Endodermal cell (in vitro differentiated cells): Measurements from ENCODE around the gene RAB4B. TPM values are rescaled to one million over a fixed set of nuclear protein-coding genes. Genes with fewer than 3 reads are reported as not detected.

Experiments used
- total RNA-seq, 2 donors: library from RNA; stranded (reverse); fragmentation: NEBNext Ultra II Directional in 1 of 2; extraction: Animal tissue kit (Norgen Biotek cat#: 25700) in 1 of 2; gene quantifications; 2 replicates in 1 of 2; 3 replicates in 1 of 2; pipeline ENCODE4 v1.2.1, GENCODE V29; 2021

RAB4B gene
- total RNA-seq, 2 donors from 2014 or later = 29.2 to 34.1 TPM

Other genes starting within 250 kb of the RAB4B start
- gene SHKBP1, start 201.4 kb upstream of the RAB4B start, total RNA-seq = 100 to 1,000 TPM; 110 TPM
- gene LTBP4, start 176.9 kb upstream of the RAB4B start, total RNA-seq = 100 to 1,000 TPM; 104 to 133 TPM
- gene NUMBL, start 87.6 kb upstream of the RAB4B start, total RNA-seq = 10 to 100 TPM; 32.7 to 46.9 TPM
- 10 to 100 TPM; 45.6 to 49.8 TPM for gene COQ8B, start 61.4 kb upstream of the RAB4B start, total RNA-seq
- gene ITPKC, start 61.1 kb upstream of the RAB4B start, total RNA-seq = 10 to 100 TPM in 1 of 2 donors, 1 to 10 TPM in 1; 9.9 to 11.1 TPM
- gene ACTMAP, start 27.8 kb upstream of the RAB4B start, total RNA-seq = 10 to 100 TPM; 26.0 to 34.3 TPM
- 100 to 1,000 TPM; 160 to 199 TPM for gene SNRPA, start 27.0 kb upstream of the RAB4B start, total RNA-seq
- gene MIA, start 2.7 kb upstream of the RAB4B start, total RNA-seq = not detected
- 10 to 100 TPM; 87.4 to 99.8 TPM for gene EGLN2, start 20.9 kb downstream of the RAB4B start, total RNA-seq
- gene CYP2A6, start 72.2 kb downstream of the RAB4B start, total RNA-seq = not detected
- gene CYP2A7, start 104.0 kb downstream of the RAB4B start, total RNA-seq = not detected
- gene CYP2B6, start 213.0 kb downstream of the RAB4B start, total RNA-seq = under 1 TPM in 1 of 2 donors, not detected in 1; 0.75 TPM